ENCODE results near the gene KIRREL3. TPM values are rescaled to one million over a fixed set of nuclear protein-coding genes. Genes with fewer than 3 reads are reported as not detected.

Gene KIRREL3
- total RNA-seq, 1 donor from 2014 or later, result 0.26 TPM

- no peaks in the 10 kb centered on the region for H3K9me3 Mint-ChIP-seq (ENCODE audit: low read depth)
- no peaks in the 10 kb centered on the region for H3K36me3 Mint-ChIP-seq (ENCODE audit: insufficient read depth)
- H3K4me1 Mint-ChIP-seq (ENCODE audit: low read depth), result peaks cover 11% of the 10 kb centered on the region
- peaks cover 48% of the 10 kb centered on the region for H3K27me3 Mint-ChIP-seq
- TF ChIP-seq, protein P1, sequence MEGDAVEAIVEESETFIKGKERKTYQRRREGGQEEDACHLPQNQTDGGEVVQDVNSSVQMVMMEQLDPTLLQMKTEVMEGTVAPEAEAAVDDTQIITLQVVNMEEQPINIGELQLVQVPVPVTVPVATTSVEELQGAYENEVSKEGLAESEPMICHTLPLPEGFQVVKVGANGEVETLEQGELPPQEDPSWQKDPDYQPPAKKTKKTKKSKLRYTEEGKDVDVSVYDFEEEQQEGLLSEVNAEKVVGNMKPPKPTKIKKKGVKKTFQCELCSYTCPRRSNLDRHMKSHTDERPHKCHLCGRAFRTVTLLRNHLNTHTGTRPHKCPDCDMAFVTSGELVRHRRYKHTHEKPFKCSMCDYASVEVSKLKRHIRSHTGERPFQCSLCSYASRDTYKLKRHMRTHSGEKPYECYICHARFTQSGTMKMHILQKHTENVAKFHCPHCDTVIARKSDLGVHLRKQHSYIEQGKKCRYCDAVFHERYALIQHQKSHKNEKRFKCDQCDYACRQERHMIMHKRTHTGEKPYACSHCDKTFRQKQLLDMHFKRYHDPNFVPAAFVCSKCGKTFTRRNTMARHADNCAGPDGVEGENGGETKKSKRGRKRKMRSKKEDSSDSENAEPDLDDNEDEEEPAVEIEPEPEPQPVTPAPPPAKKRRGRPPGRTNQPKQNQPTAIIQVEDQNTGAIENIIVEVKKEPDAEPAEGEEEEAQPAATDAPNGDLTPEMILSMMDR (IDR thresholded peaks at IDR 0.05; ENCODE audit: unreplicated experiment), result no peak
- no peak overlapping the region for H3K27ac Mint-ChIP-seq
- no peak for DNase-seq (ENCODE audit: low spot score, unreplicated experiment)
- H3K4me3 Mint-ChIP-seq (ENCODE audit: low read depth), result no peak overlapping the region
These were observed 345.4 kb downstream of the KIRREL3 start for GRCh38 chr11:126654886-126655806.

GRCh38 chr11:126653040-126653439, 347.5 kb downstream of the KIRREL3 start:
- Mint-ChIP-seq H3K36me3 (ENCODE audit: insufficient read depth) (no peaks in the 10 kb centered on the region), H3K27ac (no peak overlapping the region), H3K4me1 (ENCODE audit: low read depth) (peaks cover 11% of the 10 kb centered on the region), H3K4me3 (ENCODE audit: low read depth) (no peak overlapping the region), H3K27me3 (peaks cover 49% of the 10 kb centered on the region), H3K9me3 (ENCODE audit: low read depth) (no peaks in the 10 kb centered on the region)
- TF ChIP-seq, protein P1 (IDR thresholded peaks at IDR 0.05; ENCODE audit: unreplicated experiment), result no peak
- no peak for DNase-seq (ENCODE audit: low spot score, unreplicated experiment)

GRCh38 chr11:126647735-126648134, 352.8 kb downstream of the KIRREL3 start:
- H3K4me1 Mint-ChIP-seq (ENCODE audit: low read depth), result no peaks in the 10 kb centered on the region
- peaks cover 25% of the 10 kb centered on the region for H3K27me3 Mint-ChIP-seq
- H3K9me3 Mint-ChIP-seq (ENCODE audit: low read depth), result no peaks in the 10 kb centered on the region
- TF ChIP-seq, protein P1 (IDR thresholded peaks at IDR 0.05; ENCODE audit: unreplicated experiment), result no peak
- H3K36me3 Mint-ChIP-seq (ENCODE audit: insufficient read depth), result no peaks in the 10 kb centered on the region
- no peak overlapping the region for H3K4me3 Mint-ChIP-seq (ENCODE audit: low read depth)
- DNase-seq (ENCODE audit: low spot score, unreplicated experiment), result no peak
- no peak overlapping the region for H3K27ac Mint-ChIP-seq

DNA sequence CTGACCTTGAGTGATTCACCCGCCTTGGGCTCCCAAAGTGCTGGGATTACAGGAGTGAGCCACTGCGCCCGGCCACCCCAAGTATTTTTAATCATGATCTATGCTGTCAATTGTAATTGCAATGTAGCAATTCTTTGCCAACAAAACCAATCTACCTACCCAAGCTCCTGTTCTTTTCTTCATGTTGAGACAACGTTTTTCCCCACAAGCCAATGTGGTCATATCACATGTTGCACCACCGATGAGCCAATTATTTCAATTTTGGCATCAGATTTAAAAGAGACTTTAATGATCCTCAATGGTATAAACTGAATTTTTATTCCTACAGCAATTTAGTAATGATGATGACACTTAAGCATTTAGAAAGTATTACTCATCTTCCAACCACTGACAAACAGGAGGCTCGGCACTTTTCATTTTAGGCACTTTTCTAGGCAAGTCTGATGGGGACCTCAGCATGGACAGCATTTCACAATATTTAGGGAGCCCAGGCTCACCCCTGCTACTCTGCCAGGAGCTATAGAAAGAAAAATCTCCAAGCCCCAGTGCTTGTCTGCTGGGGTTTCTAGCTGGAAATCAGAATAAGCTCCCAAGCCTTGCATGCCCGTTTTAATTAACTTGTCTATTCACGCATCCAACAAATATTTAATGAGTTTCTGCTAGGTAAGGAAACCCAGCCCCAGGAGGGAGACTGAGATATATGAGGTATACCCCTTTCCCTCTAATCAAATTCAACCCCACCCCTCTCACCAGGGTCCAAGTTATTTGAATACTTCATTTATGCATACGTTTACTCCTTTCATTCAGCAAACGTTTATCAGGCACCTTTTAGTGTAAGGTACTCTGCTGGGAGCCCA, 353.6 kb downstream of the KIRREL3 start:
- H3K4me1 Mint-ChIP-seq (ENCODE audit: low read depth), result no peaks in the 10 kb centered on the region
- no peaks in the 10 kb centered on the region for H3K9me3 Mint-ChIP-seq (ENCODE audit: low read depth)

More for the DNA sequence above, 353.6 kb downstream of the KIRREL3 start:
- DNase-seq (ENCODE audit: low spot score, unreplicated experiment), result no peak
- Mint-ChIP-seq H3K27ac (no peak overlapping the region), H3K36me3 (ENCODE audit: insufficient read depth) (no peaks in the 10 kb centered on the region), H3K4me3 (ENCODE audit: low read depth) (no peak overlapping the region), H3K27me3 (peaks cover 26% of the 10 kb centered on the region)
- TF ChIP-seq, protein P1 (IDR thresholded peaks at IDR 0.05; ENCODE audit: unreplicated experiment), result no peak

All from progenitor cell of endocrine pancreas (in vitro differentiated cells).